Large intestine (tissue), 3 donors: Measurements from ENCODE around the gene RAB11B. TPM values are rescaled to one million over a fixed set of nuclear protein-coding genes. Genes with fewer than 3 reads are reported as not detected.

ENCODE experiments used
- DNase-seq, 2 donors: peaks; one replicate each; pipeline versions ENCODE4 v3.0.0 to v3.0.0-alpha.2; 2013
- H3K27ac ChIP-seq: one replicate; pipeline ENCODE4 v1.5.1; 2013; ENCODE audit warnings: low read length
- H3K27me3 ChIP-seq: 2 replicates; pipeline ENCODE4 v1.6.1; 2013; ENCODE audit warnings: low read length; ENCODE audit not compliant: control insufficient read depth, insufficient read depth
- H3K36me3 ChIP-seq: 2 replicates; pipeline ENCODE4 v1.6.1; 2013; ENCODE audit warnings: low read length; ENCODE audit not compliant: control insufficient read depth, insufficient read depth
- H3K4me1 ChIP-seq: one replicate; pipeline ENCODE4 v1.6.1; 2013; ENCODE audit warnings: low read length; ENCODE audit not compliant: control insufficient read depth, insufficient read depth
- H3K4me3 ChIP-seq: one replicate; pipeline ENCODE4 v1.5.1; 2013; ENCODE audit warnings: low read length
- H3K9me3 ChIP-seq: one replicate; pipeline ENCODE4 v1.6.1; 2013; ENCODE audit warnings: mild to moderate bottlenecking, low read depth, low read length, moderate library complexity; ENCODE audit not compliant: control insufficient read depth
- WGBS: methylation state at CpG from one replicate; pipeline ENCODE4 v1.1.5; 2013; ENCODE audit warnings: low lambda C conversion rate; ENCODE audit not compliant: insufficient coverage; 5-methylcytosine and 5-hydroxymethylcytosine counted together
- polyA plus RNA-seq: library from polyadenylated mRNA; unstranded; fragments of 120-200 nt; gene quantifications from one replicate; pipeline ENCODE4 v1.2.1, GENCODE V29; 2013

The RAB11B gene
- polyA plus RNA-seq, 1 donor, result 96.4 TPM

DNA sequence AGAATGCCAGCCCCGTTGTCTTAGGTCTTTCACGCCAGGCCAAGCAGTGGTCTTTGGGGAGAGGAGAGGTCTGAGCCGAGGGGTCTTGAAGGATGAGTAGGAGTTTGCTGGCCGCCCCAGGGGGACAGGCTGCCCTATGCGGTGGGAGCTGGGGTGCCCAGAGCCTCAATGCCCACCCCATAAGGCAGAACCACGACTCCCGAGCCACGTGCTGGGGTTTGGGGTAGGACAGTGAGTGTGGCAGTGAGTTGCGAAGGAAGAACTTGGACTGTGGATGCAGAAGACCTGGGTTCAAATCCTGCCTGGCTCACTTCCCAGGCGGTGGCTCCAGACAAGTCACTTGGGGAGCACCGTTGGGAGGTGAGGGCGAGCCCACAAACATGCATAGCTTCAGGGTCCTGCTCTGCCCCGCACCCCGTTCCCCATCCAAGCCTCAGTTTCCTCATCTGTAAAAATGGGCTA lies 5.5 kb downstream of the RAB11B start:
- no peak for DNase-seq
- H3K4me1 ChIP-seq, result peaks cover 11% of the 10 kb centered on the region
- no peak overlapping the region for H3K27ac ChIP-seq
- H3K36me3 ChIP-seq, result peaks cover 22% of the 10 kb centered on the region
- H3K27me3 ChIP-seq, result no peaks in the 10 kb centered on the region
- H3K9me3 ChIP-seq, result peaks cover 3% of the 10 kb centered on the region
- no peak overlapping the region for H3K4me3 ChIP-seq
- no CpG with 5 or more reads among the region's 14 CpGs for WGBS

DNA sequence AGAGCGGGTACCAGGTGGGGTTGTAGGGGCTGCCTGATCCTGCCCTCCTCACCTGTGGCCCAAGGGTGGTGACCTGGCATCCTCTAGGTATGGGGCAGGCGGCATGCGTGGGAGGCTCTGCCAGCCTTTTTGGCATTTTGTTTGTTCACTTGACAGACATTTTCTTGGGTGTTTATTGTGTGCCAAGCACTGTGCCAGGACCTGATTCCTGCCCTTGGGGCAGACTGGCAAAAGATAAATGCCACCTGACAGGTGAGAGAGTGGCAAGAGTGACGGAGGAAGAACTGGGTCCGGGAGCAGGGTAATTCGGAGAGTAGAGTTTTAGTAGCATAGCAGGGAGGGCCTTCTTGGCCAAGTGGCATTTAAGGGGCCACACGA lies 6.0 kb downstream of the RAB11B start:
- Histone ChIP-seq H3K36me3 (peaks cover 24% of the 10 kb centered on the region), H3K27me3 (no peaks in the 10 kb centered on the region), H3K27ac (no peak overlapping the region), H3K9me3 (peaks cover 3% of the 10 kb centered on the region), H3K4me1 (peaks cover 6% of the 10 kb centered on the region), H3K4me3 (no peak overlapping the region)
- no peak for DNase-seq
- WGBS, result no CpG with 5 or more reads among the region's 7 CpGs

DNA sequence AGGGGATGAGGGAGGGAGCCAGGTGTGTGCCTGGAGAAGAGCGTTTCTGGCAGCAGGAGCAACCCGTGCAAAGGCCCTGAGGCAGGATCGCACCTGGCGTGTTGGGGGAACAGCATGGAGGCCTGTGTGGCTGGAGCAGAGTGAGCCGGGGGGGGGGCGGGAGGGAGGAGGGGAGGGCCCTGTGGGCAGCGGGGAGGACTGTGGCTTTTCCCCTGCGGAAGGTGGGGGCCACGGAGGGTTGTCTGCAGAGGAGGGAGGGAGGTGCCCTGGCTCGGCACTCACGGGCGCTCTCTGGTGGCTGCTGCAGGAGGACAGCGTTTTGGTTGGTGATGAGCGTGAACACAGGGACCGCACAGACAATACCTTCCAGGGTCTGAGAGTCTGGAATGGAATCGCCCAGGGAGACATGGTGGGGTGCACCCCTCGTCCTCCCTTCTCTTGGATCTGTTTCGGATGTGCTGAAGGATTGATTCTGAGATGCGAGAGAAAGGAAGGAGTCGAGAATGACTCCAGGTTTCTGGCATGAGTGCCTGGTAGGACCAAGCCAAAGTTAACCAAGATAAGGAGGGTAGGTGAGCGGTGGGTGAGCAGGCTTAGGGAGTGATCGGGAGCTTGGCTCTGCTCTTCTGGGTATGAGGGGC lies 6.5 kb downstream of the RAB11B start:
- Histone ChIP-seq H3K9me3 (peaks cover 3% of the 10 kb centered on the region), H3K27ac (no peak overlapping the region), H3K36me3 (peaks cover 24% of the 10 kb centered on the region), H3K4me1 (peaks cover 4% of the 10 kb centered on the region), H3K27me3 (no peaks in the 10 kb centered on the region), H3K4me3 (no peak overlapping the region)
- DNase-seq, result no peak
- no CpG with 5 or more reads among the region's 22 CpGs for WGBS

DNA sequence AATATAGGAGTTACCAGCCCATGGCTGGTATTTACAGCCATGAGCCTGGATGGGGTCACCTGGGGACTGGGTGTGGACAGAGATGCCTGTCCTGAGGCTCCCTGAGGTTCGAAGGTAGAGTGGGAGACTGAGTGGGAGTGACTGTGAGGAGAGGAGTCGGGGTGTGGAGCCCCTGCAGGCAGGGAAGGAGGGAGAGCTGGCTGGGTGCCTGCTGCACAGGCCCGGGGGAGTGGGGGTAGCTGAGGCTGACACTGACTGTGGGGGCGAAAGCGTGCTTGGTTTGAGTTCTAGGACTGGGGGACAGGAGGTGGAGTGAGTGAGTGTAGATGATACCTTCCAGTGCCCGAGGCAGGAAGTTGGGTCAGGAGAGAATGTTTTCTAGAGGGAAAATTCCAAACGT lies 7.1 kb downstream of the RAB11B start:
- H3K4me1 ChIP-seq, result no peaks in the 10 kb centered on the region
- no peaks in the 10 kb centered on the region for H3K27me3 ChIP-seq
- peaks cover 29% of the 10 kb centered on the region for H3K36me3 ChIP-seq
- H3K9me3 ChIP-seq, result peaks cover 3% of the 10 kb centered on the region
- no peak overlapping the region for H3K4me3 ChIP-seq
- WGBS, result 60% methylated on average over 1 of the region's 7 CpGs
- no peak for DNase-seq
- H3K27ac ChIP-seq, result no peak overlapping the region

DNA sequence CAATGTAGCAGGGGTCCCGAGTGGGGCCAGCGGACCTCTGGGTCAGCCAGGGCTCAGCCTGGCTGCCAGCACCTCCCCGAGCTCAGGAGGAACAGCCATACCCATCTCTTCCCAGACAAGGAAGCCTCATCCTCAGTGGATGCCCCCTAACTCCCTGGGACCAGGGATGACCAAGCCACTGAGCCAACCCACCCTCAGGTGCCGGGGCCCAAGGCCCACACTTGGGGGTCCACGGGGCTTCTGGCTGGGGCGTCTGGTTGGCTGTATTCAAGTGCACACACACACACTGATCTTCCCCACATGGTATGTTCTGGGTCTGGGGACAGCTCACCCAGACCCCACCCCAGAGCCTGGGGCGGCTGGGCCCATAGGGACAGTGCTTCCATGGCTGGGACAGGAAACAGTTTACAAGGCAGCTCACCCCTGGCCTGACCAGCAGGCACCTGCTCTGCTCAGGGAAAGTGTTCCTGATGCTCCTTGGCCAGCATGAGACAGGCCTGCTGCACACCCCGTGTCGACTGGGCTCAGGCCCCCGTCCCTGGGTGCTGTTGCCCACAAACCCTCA lies 7.7 kb downstream of the RAB11B start:
- no peaks in the 10 kb centered on the region for H3K27me3 ChIP-seq
- H3K27ac ChIP-seq, result no peak overlapping the region
- no CpG with 5 or more reads among the region's 10 CpGs for WGBS
- H3K4me3 ChIP-seq, result no peak overlapping the region
- H3K9me3 ChIP-seq, result peaks cover 3% of the 10 kb centered on the region
- no peak for DNase-seq
- peaks cover 35% of the 10 kb centered on the region for H3K36me3 ChIP-seq
- no peaks in the 10 kb centered on the region for H3K4me1 ChIP-seq

DNA sequence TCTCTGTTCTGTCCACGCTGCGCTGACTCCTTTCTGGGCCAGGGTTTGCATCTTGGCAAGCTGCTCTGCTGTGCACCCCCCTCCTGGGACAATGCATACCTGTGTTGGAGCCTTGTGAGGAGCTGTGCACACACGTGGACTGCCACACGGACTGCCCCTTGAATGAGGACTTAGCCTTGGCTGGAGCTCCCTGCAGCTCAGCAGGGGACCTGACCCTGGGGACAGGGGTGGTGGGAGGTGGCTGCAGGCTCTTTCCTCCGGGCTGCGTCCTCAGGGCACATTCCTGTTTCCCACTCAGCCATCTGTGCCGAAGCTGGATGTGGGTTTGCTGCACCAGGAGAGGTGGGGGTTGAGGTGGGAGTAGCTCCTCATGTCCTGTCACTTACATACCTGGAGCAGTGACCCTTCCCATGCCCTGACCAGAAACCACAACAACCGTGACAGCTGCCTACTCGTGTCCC lies 8.2 kb downstream of the RAB11B start:
- no peak for DNase-seq
- H3K36me3 ChIP-seq, result peaks cover 38% of the 10 kb centered on the region
- H3K4me3 ChIP-seq, result no peak overlapping the region
- no CpG with 5 or more reads among the region's 9 CpGs for WGBS
- no peak overlapping the region for H3K27ac ChIP-seq
- peaks cover 3% of the 10 kb centered on the region for H3K9me3 ChIP-seq
- no peaks in the 10 kb centered on the region for H3K4me1 ChIP-seq
- no peaks in the 10 kb centered on the region for H3K27me3 ChIP-seq

DNA sequence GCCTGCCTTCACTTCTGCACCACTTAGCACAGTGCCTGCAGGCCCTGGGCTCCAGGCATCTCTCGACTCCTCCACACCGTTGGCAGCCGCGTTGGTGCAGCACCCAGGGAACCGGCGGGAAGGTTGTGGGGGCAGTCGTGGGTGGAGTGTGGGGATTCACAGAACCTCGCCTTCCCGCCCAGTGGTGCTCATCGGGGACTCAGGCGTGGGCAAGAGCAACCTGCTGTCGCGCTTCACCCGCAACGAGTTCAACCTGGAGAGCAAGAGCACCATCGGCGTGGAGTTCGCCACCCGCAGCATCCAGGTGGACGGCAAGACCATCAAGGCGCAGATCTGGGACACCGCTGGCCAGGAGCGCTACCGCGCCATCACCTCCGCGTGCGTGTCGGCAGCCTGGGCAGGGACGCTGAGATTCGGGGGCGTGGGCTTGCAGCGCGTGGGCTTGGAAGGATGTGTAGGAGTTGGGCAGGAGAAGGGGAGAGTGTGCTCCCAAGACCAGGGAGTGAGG lies 9.6 kb downstream of the RAB11B start:
- WGBS, result no CpG with 5 or more reads among the region's 34 CpGs
- DNase-seq, result no peak
- Histone ChIP-seq H3K4me1 (no peaks in the 10 kb centered on the region), H3K27me3 (no peaks in the 10 kb centered on the region), H3K27ac (no peak overlapping the region), H3K36me3 (peaks cover 43% of the 10 kb centered on the region), H3K9me3 (peaks cover 7% of the 10 kb centered on the region), H3K4me3 (no peak overlapping the region)

DNA sequence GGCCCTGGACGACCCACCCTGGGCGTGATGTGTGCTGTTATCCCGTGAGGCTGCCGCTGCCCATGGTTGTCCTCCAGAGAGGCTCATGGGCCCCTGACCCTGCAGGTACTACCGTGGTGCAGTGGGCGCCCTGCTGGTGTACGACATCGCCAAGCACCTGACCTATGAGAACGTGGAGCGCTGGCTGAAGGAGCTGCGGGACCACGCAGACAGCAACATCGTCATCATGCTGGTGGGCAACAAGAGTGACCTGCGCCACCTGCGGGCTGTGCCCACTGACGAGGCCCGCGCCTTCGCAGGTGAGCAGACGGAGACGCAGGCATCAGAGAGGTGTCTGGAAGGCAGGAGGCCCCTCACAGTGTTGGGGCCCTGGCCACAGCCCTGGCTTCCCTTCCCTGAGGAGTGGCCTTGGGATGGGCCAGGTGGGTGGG lies 11.8 kb downstream of the RAB11B start:
- H3K4me1 ChIP-seq, result no peaks in the 10 kb centered on the region
- H3K4me3 ChIP-seq, result no peak overlapping the region
- no peak overlapping the region for H3K27ac ChIP-seq
- DNase-seq, result no peak
- no CpG with 5 or more reads among the region's 21 CpGs for WGBS
- peaks cover 7% of the 10 kb centered on the region for H3K9me3 ChIP-seq
- peaks cover 48% of the 10 kb centered on the region for H3K36me3 ChIP-seq
- H3K27me3 ChIP-seq, result no peaks in the 10 kb centered on the region

DNA sequence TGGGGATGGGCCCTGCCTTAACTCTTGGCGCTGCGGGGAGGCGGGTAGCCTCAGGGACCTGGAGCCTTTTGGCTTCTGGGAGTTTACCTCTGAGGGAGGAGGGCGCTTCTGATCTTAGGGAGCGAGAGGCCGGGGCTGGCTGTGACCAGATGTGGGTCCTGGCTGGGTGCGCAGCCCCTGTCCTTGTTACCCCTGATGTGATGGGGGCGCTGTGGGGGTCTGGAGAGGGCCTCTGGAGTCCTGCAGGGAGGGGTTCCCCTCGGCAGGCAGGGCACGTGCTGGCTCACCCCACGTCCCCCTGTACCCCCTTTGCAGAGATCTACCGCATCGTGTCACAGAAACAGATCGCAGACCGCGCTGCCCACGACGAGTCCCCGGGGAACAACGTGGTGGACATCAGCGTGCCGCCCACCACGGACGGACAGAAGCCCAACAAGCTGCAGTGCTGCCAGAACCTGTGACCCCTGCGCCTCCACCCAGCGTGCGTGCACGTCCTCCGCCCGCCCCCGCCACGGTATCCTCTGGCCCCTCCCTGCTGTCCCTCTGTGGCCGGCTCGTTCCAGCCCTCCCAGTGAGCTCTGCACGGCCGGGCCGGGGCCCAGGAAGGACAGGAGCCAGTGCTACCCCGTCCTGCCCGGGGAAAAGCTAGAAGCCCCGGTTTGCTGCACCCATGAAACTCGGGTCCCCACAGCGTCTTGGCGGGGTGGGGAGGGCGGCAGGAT lies 13.1 kb downstream of the RAB11B start:
- no peaks in the 10 kb centered on the region for H3K27me3 ChIP-seq
- peaks cover 46% of the 10 kb centered on the region for H3K36me3 ChIP-seq
- H3K9me3 ChIP-seq, result peaks cover 7% of the 10 kb centered on the region
- H3K27ac ChIP-seq, result peak overlapping the region; percentile 42
- H3K4me3 ChIP-seq, result no peak overlapping the region
- H3K4me1 ChIP-seq, result no peaks in the 10 kb centered on the region
- WGBS, result no CpG with 5 or more reads among the region's 44 CpGs
- DNase-seq, result no peak

DNA sequence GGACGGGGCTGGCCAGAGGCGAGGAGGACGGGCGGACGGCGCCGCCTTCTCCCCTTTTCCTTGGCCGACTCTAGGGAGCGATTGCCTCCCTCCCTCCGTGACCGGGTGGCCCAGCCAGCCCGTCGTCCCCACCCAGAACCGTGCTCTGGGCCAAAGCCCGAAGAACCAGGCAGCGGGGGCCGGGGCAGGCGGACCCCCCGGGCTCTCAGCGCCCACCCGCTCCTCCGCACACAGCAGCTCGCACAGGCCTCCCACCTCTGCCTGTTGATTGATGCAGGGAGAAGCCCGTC lies 13.6 kb downstream of the RAB11B start:
- Histone ChIP-seq H3K9me3 (peaks cover 7% of the 10 kb centered on the region), H3K27me3 (no peaks in the 10 kb centered on the region), H3K4me3 (no peak overlapping the region), H3K27ac (peak overlapping the region; percentile 42), H3K36me3 (peaks cover 46% of the 10 kb centered on the region), H3K4me1 (no peaks in the 10 kb centered on the region)
- DNase-seq, result no peak
- no CpG with 5 or more reads among the region's 24 CpGs for WGBS
